Measurements from ENCODE around the gene NECTIN2.

The NECTIN2 gene

DNA sequence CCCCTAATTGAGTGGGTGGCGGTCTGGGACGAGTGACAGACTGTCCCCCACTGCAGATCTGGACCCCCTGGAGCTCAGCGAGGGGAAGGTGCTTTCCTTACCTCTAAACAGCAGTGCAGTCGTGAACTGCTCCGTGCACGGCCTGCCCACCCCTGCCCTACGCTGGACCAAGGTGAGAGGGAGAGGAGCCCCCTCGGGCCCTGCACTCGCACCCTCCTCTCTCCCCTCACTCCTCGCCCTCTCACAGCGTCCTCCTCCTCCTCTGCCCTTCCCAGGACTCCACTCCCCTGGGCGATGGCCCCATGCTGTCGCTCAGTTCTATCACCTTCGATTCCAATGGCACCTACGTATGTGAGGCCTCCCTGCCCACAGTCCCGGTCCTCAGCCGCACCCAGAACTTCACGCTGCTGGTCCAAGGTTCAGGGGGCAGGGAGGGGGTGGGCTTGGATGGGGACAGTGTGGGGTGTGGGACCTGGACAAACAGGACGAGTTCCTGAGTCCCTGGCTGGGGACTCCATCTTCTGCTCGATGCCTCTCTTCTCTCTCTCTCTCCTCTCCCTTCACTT is 27.5 kb upstream of the NECTIN2 start:
- TF ChIP-seq, protein P1, sequence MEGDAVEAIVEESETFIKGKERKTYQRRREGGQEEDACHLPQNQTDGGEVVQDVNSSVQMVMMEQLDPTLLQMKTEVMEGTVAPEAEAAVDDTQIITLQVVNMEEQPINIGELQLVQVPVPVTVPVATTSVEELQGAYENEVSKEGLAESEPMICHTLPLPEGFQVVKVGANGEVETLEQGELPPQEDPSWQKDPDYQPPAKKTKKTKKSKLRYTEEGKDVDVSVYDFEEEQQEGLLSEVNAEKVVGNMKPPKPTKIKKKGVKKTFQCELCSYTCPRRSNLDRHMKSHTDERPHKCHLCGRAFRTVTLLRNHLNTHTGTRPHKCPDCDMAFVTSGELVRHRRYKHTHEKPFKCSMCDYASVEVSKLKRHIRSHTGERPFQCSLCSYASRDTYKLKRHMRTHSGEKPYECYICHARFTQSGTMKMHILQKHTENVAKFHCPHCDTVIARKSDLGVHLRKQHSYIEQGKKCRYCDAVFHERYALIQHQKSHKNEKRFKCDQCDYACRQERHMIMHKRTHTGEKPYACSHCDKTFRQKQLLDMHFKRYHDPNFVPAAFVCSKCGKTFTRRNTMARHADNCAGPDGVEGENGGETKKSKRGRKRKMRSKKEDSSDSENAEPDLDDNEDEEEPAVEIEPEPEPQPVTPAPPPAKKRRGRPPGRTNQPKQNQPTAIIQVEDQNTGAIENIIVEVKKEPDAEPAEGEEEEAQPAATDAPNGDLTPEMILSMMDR (IDR thresholded peaks at IDR 0.05; ENCODE audit: insufficient read depth, low read depth, low read length, missing control alignments) = no peak

DNA sequence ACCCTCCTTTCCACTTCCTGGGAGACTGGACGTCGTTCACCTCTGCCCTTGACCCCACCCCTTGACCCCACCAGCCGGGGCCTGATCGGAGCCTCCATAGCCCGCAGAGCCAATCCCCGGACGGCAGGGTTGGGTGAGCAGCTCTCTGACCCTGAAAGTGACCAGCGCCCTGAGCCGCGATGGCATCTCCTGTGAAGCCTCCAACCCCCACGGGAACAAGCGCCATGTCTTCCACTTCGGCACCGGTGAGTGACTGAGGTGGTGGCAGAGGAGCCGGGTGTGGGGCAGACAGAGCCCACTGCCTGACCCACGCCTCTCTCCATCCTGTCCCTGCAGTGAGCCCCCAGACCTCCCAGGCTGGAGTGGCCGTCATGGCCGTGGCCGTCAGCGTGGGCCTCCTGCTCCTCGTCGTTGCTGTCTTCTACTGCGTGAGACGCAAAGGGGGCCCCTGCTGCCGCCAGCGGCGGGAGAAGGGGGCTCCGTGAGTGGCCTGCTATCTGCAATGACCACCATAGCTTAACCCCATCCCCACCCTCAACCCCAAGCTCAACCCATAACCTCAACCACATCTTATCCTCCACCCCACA is 26.8 kb upstream of the NECTIN2 start:
- H3K4me3 ChIP-seq (ENCODE audit: low read depth, low read length) = no peak overlapping the region
- TF ChIP-seq, protein P1 (IDR thresholded peaks at IDR 0.05; ENCODE audit: insufficient read depth, low read depth, low read length, missing control alignments) = no peak

More for the DNA sequence above, 27.5 kb upstream of the NECTIN2 start:
- no peak overlapping the region for H3K4me3 ChIP-seq (ENCODE audit: low read depth, low read length)
- DNase-seq (ENCODE audit: low read depth) = no peak

DNA sequence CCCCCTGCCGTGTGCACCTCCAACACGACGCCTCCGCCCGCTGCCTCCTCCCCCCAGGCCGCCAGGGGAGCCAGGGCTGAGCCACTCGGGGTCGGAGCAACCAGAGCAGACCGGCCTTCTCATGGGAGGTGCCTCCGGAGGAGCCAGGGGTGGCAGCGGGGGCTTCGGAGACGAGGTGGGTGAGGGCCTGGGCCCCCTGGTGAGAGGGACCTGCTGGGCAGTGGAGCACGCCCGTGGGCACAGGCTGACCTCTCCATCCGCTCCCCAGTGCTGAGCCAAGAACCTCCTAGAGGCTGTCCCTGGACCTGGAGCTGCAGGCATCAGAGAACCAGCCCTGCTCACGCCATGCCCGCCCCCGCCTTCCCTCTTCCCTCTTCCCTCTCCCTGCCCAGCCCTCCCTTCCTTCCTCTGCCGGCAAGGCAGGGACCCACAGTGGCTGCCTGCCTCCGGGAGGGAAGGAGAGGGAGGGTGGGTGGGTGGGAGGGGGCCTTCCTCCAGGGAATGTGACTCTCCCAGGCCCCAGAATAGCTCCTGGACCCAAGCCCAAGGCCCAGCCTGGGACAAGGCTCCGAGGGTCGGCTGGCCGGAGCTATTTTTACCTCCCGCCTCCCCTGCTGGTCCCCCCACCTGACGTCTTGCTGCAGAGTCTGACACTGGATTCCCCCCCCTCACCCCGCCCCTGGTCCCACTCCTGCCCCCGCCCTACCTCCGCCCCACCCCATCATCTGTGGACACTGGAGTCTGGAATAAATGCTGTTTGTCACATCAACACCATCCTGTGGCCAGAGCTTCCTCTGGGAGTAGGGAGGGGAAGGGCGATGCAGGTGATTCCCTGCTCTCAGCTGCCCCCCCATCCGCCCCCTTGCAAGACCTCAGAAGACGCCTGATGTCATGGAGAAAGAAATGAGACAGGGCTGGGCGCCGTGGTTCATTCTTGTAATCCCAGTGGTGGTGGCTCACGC is 25.2 kb upstream of the NECTIN2 start:
- H3K4me3 ChIP-seq (ENCODE audit: low read depth, low read length) = no peak overlapping the region
- TF ChIP-seq, protein P1 (IDR thresholded peaks at IDR 0.05; ENCODE audit: insufficient read depth, low read depth, low read length, missing control alignments) = no peak
- DNase-seq (ENCODE audit: low read depth) = no peak

More for the DNA sequence above, 26.8 kb upstream of the NECTIN2 start:
- DNase-seq (ENCODE audit: low read depth) = no peak

DNA sequence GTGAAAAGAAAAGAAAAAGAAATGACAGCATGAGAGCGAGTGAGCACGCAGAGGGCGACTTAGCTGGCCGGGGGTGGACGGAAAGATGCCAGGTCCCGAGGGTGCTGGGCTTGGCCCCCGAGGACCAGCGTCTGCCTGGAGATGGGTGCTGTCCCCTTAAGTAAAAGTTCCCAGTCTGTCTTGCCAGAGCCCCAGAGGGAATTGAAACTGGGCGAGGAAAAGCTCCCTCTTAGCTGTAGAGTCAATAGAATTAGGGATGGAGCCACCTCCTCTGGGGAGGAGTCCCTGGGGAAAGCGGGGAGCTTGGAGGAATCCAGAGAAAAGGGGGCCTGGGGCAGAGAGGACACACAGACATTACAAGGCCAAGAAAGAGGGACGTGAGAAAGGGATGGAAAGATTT is 23.9 kb upstream of the NECTIN2 start:
- TF ChIP-seq, protein P1 (IDR thresholded peaks at IDR 0.05; ENCODE audit: insufficient read depth, low read depth, low read length, missing control alignments) = no peak
- DNase-seq (ENCODE audit: low read depth) = no peak
- no peak overlapping the region for H3K4me3 ChIP-seq (ENCODE audit: low read depth, low read length)

DNA sequence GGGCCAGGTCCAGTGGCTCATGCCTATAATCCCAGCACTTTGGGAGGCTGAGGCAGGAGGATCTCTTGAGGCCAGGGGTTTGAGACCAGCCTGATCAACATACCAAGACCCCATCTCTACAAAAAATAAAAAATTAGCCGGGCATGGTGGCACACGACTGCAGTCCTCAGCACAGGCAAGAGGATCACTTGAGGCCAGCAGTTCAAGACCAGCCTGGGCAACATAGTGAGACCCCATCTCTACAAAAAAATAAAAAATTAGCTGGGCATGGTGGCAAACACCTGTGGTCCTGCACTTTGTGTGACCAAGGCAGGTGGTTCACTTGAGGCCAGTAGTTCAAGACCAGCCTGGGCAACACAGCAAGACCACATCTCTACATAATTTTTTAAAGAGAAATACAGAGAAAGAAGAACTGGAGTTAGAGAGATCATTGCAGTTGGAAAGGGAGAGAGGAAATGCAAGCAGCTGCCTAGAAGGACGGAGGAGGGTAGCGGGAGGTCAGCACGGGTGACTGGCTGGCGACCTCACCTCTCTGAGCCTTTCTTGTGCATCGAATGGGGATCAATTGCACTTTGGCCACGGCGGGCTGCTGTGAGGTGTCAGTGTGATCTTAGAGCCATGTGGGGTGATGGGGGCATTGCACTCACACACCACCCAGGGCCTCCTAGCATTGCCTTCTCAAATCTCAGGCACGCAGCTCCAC is 23.3 kb upstream of the NECTIN2 start:
- TF ChIP-seq, protein P1 (IDR thresholded peaks at IDR 0.05; ENCODE audit: insufficient read depth, low read depth, low read length, missing control alignments) = no peak
- H3K4me3 ChIP-seq (ENCODE audit: low read depth, low read length) = no peak overlapping the region
- no peak for DNase-seq (ENCODE audit: low read depth)

DNA sequence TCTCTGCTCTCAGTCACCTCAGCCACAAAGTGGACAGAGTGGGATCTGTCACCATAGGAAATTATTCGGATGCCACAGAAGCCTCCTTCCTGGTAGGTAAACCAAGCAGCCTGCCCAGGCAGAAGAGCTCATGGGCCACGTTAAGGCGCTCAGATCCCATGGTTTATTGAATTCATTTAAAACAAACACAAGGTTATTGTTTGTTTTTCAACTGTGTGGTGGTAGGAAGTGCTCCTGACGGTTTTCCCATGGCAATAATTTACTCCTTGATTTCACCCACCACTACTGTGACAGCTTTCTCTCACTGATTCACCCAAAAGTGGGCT is 22.8 kb upstream of the NECTIN2 start:
- TF ChIP-seq, protein P1 (IDR thresholded peaks at IDR 0.05; ENCODE audit: insufficient read depth, low read depth, low read length, missing control alignments) = no peak
- DNase-seq (ENCODE audit: low read depth) = no peak
- no peak overlapping the region for H3K4me3 ChIP-seq (ENCODE audit: low read depth, low read length)
